Prostate gland (tissue), 2 donors: ENCODE measurements around the gene CPSF3. TPM values are rescaled to one million over a fixed set of nuclear protein-coding genes. Genes with fewer than 3 reads are reported as not detected.
"Not testable (repeated sequence)": the region's sequence is repeated elsewhere in the genome, so short reads cannot be mapped to it uniquely, and the experiment has no call there.

Experiments used
- DNase-seq: peaks from one replicate; pipeline ENCODE4 v3.0.0-alpha.2; 2019; ENCODE audit warnings: low spot score
- H3K27ac ChIP-seq, 2 donors: fragments of 200-600 bp; sonication (generic); 2 replicates each; pipeline ENCODE4 v1.5.1; 2017 to 2019
- H3K27me3 ChIP-seq: fragments of 200-600 bp; sonication (generic); replicated peaks from 2 replicates; pipeline ENCODE4 v1.5.1; 2019; ENCODE audit not compliant: insufficient read depth
- H3K36me3 ChIP-seq, 2 donors: fragments of 200-600 bp; sonication (generic); 1 replicate in 1 of 2; 2 replicates in 1 of 2; pipeline versions ENCODE4 v1.5.1 to v1.8.1; 2017 to 2019
- H3K4me1 ChIP-seq: fragments of 200-600 bp; sonication (generic); replicated peaks from 2 replicates; pipeline ENCODE4 v1.5.1; 2019
- H3K4me3 ChIP-seq, 2 donors: fragments of 200-600 bp; sonication (generic); 2 replicates each; pipeline ENCODE4 v1.5.1; 2017 to 2019
- H3K9me3 ChIP-seq: fragments of 200-600 bp; sonication (generic); 2 replicates; pipeline ENCODE4 v1.5.1; 2017
- POLR2A ChIP-seq: fragments of 450-650 bp; IDR thresholded peaks from one replicate; pipeline ENCODE4 v1.6.1; 2016; ENCODE audit warnings: antibody characterized with exemption, mild to moderate bottlenecking
- POLR2AphosphoS5 ChIP-seq: sonication (generic); formaldehyde crosslinking; IDR thresholded peaks from one replicate; pipeline ENCODE4 v1.6.1; 2017; ENCODE audit warnings: antibody characterized with exemption
- WGBS: methylation state at CpG from one replicate; pipeline ENCODE4 v1.1.5; 2018; 5-methylcytosine and 5-hydroxymethylcytosine counted together
- intact Hi-C: fragments of 100-400 bp; cut with DNase I; formaldehyde crosslinking; loops from one replicate; pipeline ENCODE4 v1.14.2; 2022
- total RNA-seq, 2 donors: library from RNA; depleted of rRNA; stranded (reverse); fragments of >200 nt; gene quantifications; one replicate each; pipeline ENCODE4 v1.1.0, GENCODE V29; 2016
- TF ChIP-seq, protein P1 (sequence below), 4 experiments: fragments of 200-600 bp in 2 of 4; fragments of 450-650 bp in 2 of 4; sonication (generic) in 2 of 4; IDR thresholded peaks; 1 replicate in 3 of 4; 2 replicates in 1 of 4; pipeline ENCODE4 v1.5.1; 2016 to 2019; ENCODE audit warnings: antibody characterized with exemption in 4 of 4, mild to moderate bottlenecking in 2 of 4, moderate library complexity in 2 of 4

Gene CPSF3
- total RNA-seq, 2 donors from 2014 or later = 24.8 to 50.8 TPM

- peak; percentile 22 for DNase-seq
- no peak overlapping the region for H3K27ac ChIP-seq
- peaks cover 2 to 5% of the 10 kb centered on the region in 2 donors for H3K36me3 ChIP-seq
- H3K4me1 ChIP-seq = no peaks in the 10 kb centered on the region
- TF ChIP-seq POLR2A = no peak
- TF ChIP-seq POLR2AphosphoS5 = peak; percentile 63
- intact Hi-C loops = no loop called here
- H3K27me3 ChIP-seq = no peaks in the 10 kb centered on the region
- WGBS = 73% methylated on average over 4 of the region's 4 CpGs
- no peak overlapping the region for H3K4me3 ChIP-seq
- H3K9me3 ChIP-seq = no peaks in the 10 kb centered on the region
Measured at GRCh38 chr2:9497017-9497416, 73.6 kb downstream of the CPSF3 start.

DNA sequence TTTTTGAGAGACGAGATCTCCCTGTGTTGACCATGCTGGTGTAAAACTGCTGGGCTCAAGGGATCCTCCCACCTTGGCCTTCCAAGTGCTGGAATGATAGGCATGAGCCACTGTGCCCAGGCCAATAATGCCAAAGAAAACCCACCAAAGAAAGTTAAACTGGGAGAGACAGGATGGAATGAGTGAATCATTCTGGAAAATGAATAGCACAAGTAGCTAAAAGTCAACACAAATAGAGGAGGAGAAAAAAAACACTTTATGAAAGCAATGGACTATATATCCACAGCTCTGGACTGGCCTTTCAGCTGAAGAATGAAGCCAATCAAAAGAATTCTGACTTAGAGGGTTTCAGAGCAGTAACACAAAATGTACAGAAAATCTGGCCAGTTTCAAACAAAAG, 74.8 kb downstream of the CPSF3 start:
- TF ChIP-seq, protein P1, sequence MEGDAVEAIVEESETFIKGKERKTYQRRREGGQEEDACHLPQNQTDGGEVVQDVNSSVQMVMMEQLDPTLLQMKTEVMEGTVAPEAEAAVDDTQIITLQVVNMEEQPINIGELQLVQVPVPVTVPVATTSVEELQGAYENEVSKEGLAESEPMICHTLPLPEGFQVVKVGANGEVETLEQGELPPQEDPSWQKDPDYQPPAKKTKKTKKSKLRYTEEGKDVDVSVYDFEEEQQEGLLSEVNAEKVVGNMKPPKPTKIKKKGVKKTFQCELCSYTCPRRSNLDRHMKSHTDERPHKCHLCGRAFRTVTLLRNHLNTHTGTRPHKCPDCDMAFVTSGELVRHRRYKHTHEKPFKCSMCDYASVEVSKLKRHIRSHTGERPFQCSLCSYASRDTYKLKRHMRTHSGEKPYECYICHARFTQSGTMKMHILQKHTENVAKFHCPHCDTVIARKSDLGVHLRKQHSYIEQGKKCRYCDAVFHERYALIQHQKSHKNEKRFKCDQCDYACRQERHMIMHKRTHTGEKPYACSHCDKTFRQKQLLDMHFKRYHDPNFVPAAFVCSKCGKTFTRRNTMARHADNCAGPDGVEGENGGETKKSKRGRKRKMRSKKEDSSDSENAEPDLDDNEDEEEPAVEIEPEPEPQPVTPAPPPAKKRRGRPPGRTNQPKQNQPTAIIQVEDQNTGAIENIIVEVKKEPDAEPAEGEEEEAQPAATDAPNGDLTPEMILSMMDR (IDR thresholded peaks at IDR 0.05) = no peak
- no peak for TF ChIP-seq POLR2AphosphoS5
- TF ChIP-seq POLR2A = no peak
- 58% methylated on average over 1 of the region's 1 CpG for WGBS
- H3K27me3 ChIP-seq = no peaks in the 10 kb centered on the region
- H3K4me3 ChIP-seq = no peak overlapping the region
- no peak overlapping the region for H3K27ac ChIP-seq
- H3K36me3 ChIP-seq = peaks cover 2 to 5% of the 10 kb centered on the region in 2 donors
- H3K4me1 ChIP-seq = no peaks in the 10 kb centered on the region
- intact Hi-C loops = no loop called here
- no peaks in the 10 kb centered on the region for H3K9me3 ChIP-seq
- DNase-seq = no peak

- H3K27me3 ChIP-seq = no peaks in the 10 kb centered on the region
- intact Hi-C loops = no loop called here
- H3K4me1 ChIP-seq = no peaks in the 10 kb centered on the region
- no peaks in the 10 kb centered on the region for H3K36me3 ChIP-seq
- DNase-seq = no peak
- WGBS = 12% methylated on average over 1 of the region's 1 CpG
- H3K4me3 ChIP-seq = no peak overlapping the region
- no peaks in the 10 kb centered on the region for H3K9me3 ChIP-seq
- TF ChIP-seq POLR2A (no peak), POLR2AphosphoS5 (no peak)
- TF ChIP-seq, protein P1 (IDR thresholded peaks at IDR 0.05) = no peak
- no peak overlapping the region for H3K27ac ChIP-seq
Measured at GRCh38 chr2:9508931-9509330, 85.5 kb downstream of the CPSF3 start.

DNA sequence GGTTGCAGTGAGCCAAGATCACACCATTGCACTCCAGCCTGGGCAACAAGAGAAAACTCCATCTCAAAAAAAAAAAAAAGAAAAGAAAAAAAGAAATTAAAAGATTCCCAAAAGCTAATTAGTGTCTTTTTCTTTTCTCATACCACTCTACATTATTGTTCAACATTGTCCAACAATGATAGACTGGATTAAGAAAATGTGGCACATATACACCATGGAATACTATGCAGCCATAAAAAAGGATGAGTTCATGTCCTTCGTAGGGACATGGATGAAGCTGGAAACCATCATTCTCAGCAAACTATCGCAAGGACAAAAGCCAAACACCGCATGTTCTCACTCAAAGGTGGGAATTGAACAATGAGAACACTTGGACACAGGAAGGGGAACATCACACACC, 90.5 kb downstream of the CPSF3 start:
- H3K27ac ChIP-seq, DNase-seq, H3K4me1 ChIP-seq, H3K9me3 ChIP-seq, H3K27me3 ChIP-seq, H3K4me3 ChIP-seq, H3K36me3 ChIP-seq, intact Hi-C loops: not testable (repeated sequence)
- 95% methylated on average over 3 of the region's 3 CpGs for WGBS

DNA sequence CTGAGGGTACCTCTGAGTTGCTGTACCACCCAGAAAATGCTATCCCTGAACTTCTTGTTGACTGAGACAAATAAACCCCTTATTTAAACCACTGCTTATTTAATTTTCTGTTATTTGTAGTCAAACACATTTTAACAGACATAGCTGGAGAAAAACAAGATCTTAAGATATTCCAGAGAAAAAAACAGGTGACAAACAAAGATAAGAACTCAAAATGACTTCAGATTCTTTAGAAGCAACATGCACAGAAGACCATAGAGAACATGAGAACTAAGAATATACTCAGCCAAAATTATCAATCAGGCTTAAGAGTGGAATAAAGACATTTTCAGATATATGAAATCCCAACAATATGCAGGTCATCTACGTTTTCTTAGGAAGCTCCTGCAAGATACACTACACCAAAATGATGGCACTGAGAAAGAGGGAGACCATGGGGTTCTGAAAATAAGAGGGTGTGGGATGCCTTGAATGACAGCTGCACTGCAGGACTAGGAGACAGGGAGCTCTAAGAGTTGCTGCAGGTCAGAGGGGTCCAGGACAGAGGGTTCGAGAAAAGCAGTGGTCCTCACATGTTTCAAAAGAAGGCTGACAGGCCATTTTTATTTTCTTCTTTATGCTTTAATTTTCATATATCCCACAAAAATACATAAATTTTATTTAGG, 93.8 kb downstream of the CPSF3 start:
- Histone ChIP-seq H3K27me3 (no peaks in the 10 kb centered on the region), H3K4me3 (no peak overlapping the region), H3K9me3 (no peaks in the 10 kb centered on the region), H3K27ac (no peak overlapping the region), H3K4me1 (no peaks in the 10 kb centered on the region), H3K36me3 (no peaks in the 10 kb centered on the region)
- WGBS = 87% methylated on average over 2 of the region's 2 CpGs
- no peak for DNase-seq
- intact Hi-C loops = no loop called here
- TF ChIP-seq POLR2A (no peak), POLR2AphosphoS5 (no peak)
- TF ChIP-seq, protein P1 (IDR thresholded peaks at IDR 0.05) = no peak

GRCh38 chr2:9518163-9518562, 94.7 kb downstream of the CPSF3 start:
- no peaks in the 10 kb centered on the region for H3K36me3 ChIP-seq
- H3K27me3 ChIP-seq = no peaks in the 10 kb centered on the region
- WGBS = 70% methylated on average over 3 of the region's 3 CpGs
- intact Hi-C loops = no loop called here
- no peak overlapping the region for H3K4me3 ChIP-seq
- DNase-seq = no peak
- TF ChIP-seq POLR2AphosphoS5 (no peak), POLR2A (no peak)
- TF ChIP-seq, protein P1 (IDR thresholded peaks at IDR 0.05) = no peak
- no peaks in the 10 kb centered on the region for H3K9me3 ChIP-seq
- no peak overlapping the region for H3K27ac ChIP-seq
- no peaks in the 10 kb centered on the region for H3K4me1 ChIP-seq
